BLaER1 treated with 17β-estradiol and CSF1 and Interleukin-3, amounts not matched to agents 10 nM and 100 nM (cell line): ENCODE results near the gene ARMC6.
A peak's percentile ranks its signal among the peaks of the same experiment; 100 is the strongest.
"Not testable (repeated sequence)": the region's sequence is repeated elsewhere in the genome, so short reads cannot be mapped to it uniquely, and the experiment has no call there.

ENCODE experiments used
- H3K27ac ChIP-seq, 11 experiments: shearing (Covaris generic); formaldehyde crosslinking; 2 replicates each; pipeline ENCODE4 v1.8.1; 2022
- H3K27me3 ChIP-seq, 11 experiments: shearing (Covaris generic); formaldehyde crosslinking; 2 replicates each; pipeline ENCODE4 v1.8.1; 2022
- H3K36me3 ChIP-seq, 11 experiments: shearing (Covaris generic); formaldehyde crosslinking; 2 replicates each; pipeline ENCODE4 v1.8.1; 2022
- H3K4me1 ChIP-seq, 10 experiments: shearing (Covaris generic); formaldehyde crosslinking; 2 replicates each; pipeline ENCODE4 v1.8.1; 2022
- H3K4me2 ChIP-seq, 11 experiments: shearing (Covaris generic); formaldehyde crosslinking; 2 replicates each; pipeline ENCODE4 v1.8.1; 2022
- H3K4me3 ChIP-seq, 10 experiments: shearing (Covaris generic); formaldehyde crosslinking; 2 replicates each; pipeline ENCODE4 v1.8.1; 2022
- H3K9ac ChIP-seq, 11 experiments: shearing (Covaris generic); formaldehyde crosslinking; 2 replicates each; pipeline ENCODE4 v1.8.1; 2022
- H3K9me3 ChIP-seq, 11 experiments: shearing (Covaris generic); formaldehyde crosslinking; replicated peaks in 1 of 11; 2 replicates each; pipeline ENCODE4 v1.8.1; 2022
- H4K20me1 ChIP-seq, 11 experiments: shearing (Covaris generic); formaldehyde crosslinking; 2 replicates each; pipeline ENCODE4 v1.8.1; 2022
- Cebpa-rat ChIP-seq, 11 experiments: shearing (Covaris generic); IDR thresholded peaks; 2 replicates each; pipeline ENCODE4 v1.8.1; 2022

ARMC6 gene

GRCh38 chr19:19098084-19098702 lies 64.8 kb downstream of the ARMC6 start:
- TF ChIP-seq Cebpa-rat (IDR thresholded peaks at IDR 0.05) = no peak
- Histone ChIP-seq H3K4me2 (no peak overlapping the region), H3K27me3 (no peaks in the 10 kb centered on the region), H3K4me3 (no peak overlapping the region), H3K9me3 (no peaks in the 10 kb centered on the region), H3K27ac (no peak overlapping the region), H3K36me3 (peaks cover 4 to 62% (median 38%) of the 10 kb centered on the region in 11 experiments; a peak in 15 of 22 replicates), H3K9ac (no peak overlapping the region), H3K4me1 (no peaks in the 10 kb centered on the region), H4K20me1 (peaks cover 0 to 18% (median 0%) of the 10 kb centered on the region in 11 experiments; a peak in 2 of 22 replicates)

- Histone ChIP-seq H3K9ac (no peak overlapping the region), H3K9me3 (no peaks in the 10 kb centered on the region), H3K4me1 (peaks cover 0 to 2% (median 0%) of the 10 kb centered on the region in 10 experiments; a peak in 1 of 20 replicates), H4K20me1 (peaks cover 0 to 15% (median 0%) of the 10 kb centered on the region in 11 experiments; a peak in 1 of 22 replicates), H3K27me3 (no peaks in the 10 kb centered on the region), H3K27ac (no peak overlapping the region), H3K36me3 (peaks cover 4 to 62% (median 38%) of the 10 kb centered on the region in 11 experiments; a peak in 15 of 22 replicates), H3K4me2 (no peak overlapping the region), H3K4me3 (no peak overlapping the region)
- TF ChIP-seq Cebpa-rat (IDR thresholded peaks at IDR 0.05) = no peak
Measured at GRCh38 chr19:19098703-19099632, 65.6 kb downstream of the ARMC6 start.

GRCh38 chr19:19101540-19101939 lies 68.1 kb downstream of the ARMC6 start:
- Histone ChIP-seq H3K4me2 (no peak overlapping the region), H3K4me3 (no peak overlapping the region), H3K9ac (no peak overlapping the region), H4K20me1 (peaks cover 0 to 15% (median 0%) of the 10 kb centered on the region in 11 experiments; a peak in 1 of 22 replicates), H3K4me1 (peaks cover 11 to 25% (median 22%) of the 10 kb centered on the region in 10 experiments; a peak in 19 of 20 replicates), H3K27me3 (no peaks in the 10 kb centered on the region), H3K27ac (no peak overlapping the region), H3K36me3 (peaks cover 4 to 58% (median 38%) of the 10 kb centered on the region in 11 experiments; a peak in 15 of 22 replicates), H3K9me3 (no peaks in the 10 kb centered on the region)
- TF ChIP-seq Cebpa-rat (IDR thresholded peaks at IDR 0.05) = no peak

GRCh38 chr19:19102566-19102965 lies 69.2 kb downstream of the ARMC6 start:
- H3K4me3 ChIP-seq, H3K27ac ChIP-seq, H3K27me3 ChIP-seq, H4K20me1 ChIP-seq, H3K4me2 ChIP-seq, H3K9ac ChIP-seq, H3K9me3 ChIP-seq: not testable (repeated sequence)
- Histone ChIP-seq H3K36me3 (peaks cover 0 to 48% (median 29%) of the 10 kb centered on the region in 11 experiments; a peak in 11 of 22 replicates), H3K4me1 (peaks cover 11 to 35% (median 24%) of the 10 kb centered on the region in 10 experiments; a peak in 19 of 20 replicates)

- H3K4me2 ChIP-seq = no peak overlapping the region
Measured at GRCh38 chr19:19103167-19103566, 69.8 kb downstream of the ARMC6 start.

GRCh38 chr19:19105365-19106055 lies 72.1 kb downstream of the ARMC6 start:
- Histone ChIP-seq H3K27me3 (peaks cover 0 to 5% (median 0%) of the 10 kb centered on the region in 11 experiments; a peak in 3 of 22 replicates), H3K4me3 (peak overlapping the region; percentile 41 to 70 (median 57)), H3K4me2 (peak overlapping the region; percentile 80 to 93 (median 89)), H3K9ac (peak overlapping the region; percentile 53 to 76 (median 71)), H3K4me1 (peaks cover 11 to 46% (median 30%) of the 10 kb centered on the region in 10 experiments; a peak in 19 of 20 replicates), H3K9me3 (no peaks in the 10 kb centered on the region), H3K36me3 (peaks cover 0 to 28% (median 12%) of the 10 kb centered on the region in 11 experiments; a peak in 9 of 22 replicates), H3K27ac (peak overlapping the region in 10 of 11 experiments; percentile 36 to 80 (median 75); a peak in 18 of 22 replicates), H4K20me1 (peaks cover 0 to 9% (median 0%) of the 10 kb centered on the region in 11 experiments; a peak in 4 of 22 replicates)
- no peak for TF ChIP-seq Cebpa-rat (IDR thresholded peaks at IDR 0.05)

More at GRCh38 chr19:19103167-19103566, 69.8 kb downstream of the ARMC6 start:
- no peak overlapping the region for H3K4me3 ChIP-seq
- H3K27ac ChIP-seq = no peak overlapping the region
- no peak overlapping the region; a peak in 1 of 22 replicates for H3K9ac ChIP-seq
- H3K27me3 ChIP-seq = no peaks in the 10 kb centered on the region
- H3K4me1 ChIP-seq = peaks cover 11 to 37% (median 24%) of the 10 kb centered on the region in 10 experiments; a peak in 19 of 20 replicates
- H3K9me3 ChIP-seq = no peaks in the 10 kb centered on the region
- H3K36me3 ChIP-seq = peaks cover 0 to 48% (median 23%) of the 10 kb centered on the region in 11 experiments; a peak in 11 of 22 replicates
- H4K20me1 ChIP-seq = peaks cover 0 to 8% (median 0%) of the 10 kb centered on the region in 11 experiments; a peak in 1 of 22 replicates
- no peak for TF ChIP-seq Cebpa-rat (IDR thresholded peaks at IDR 0.05)

GRCh38 chr19:19106056-19106551 lies 72.7 kb downstream of the ARMC6 start:
- Histone ChIP-seq H3K36me3 (peaks cover 0 to 22% (median 7%) of the 10 kb centered on the region in 11 experiments; a peak in 8 of 22 replicates), H3K27me3 (peaks cover 0 to 10% (median 0%) of the 10 kb centered on the region in 11 experiments; a peak in 3 of 22 replicates), H3K27ac (peak overlapping the region in 10 of 11 experiments; percentile 36 to 80 (median 75); a peak in 18 of 22 replicates), H3K9me3 (no peaks in the 10 kb centered on the region), H3K4me1 (peaks cover 11 to 52% (median 36%) of the 10 kb centered on the region in 10 experiments; a peak in 19 of 20 replicates), H3K9ac (peak overlapping the region; percentile 53 to 76 (median 71)), H3K4me2 (peak overlapping the region; percentile 80 to 93 (median 89)), H4K20me1 (peaks cover 0 to 9% (median under 1%) of the 10 kb centered on the region in 11 experiments; a peak in 7 of 22 replicates), H3K4me3 (peak overlapping the region; percentile 41 to 70 (median 57))
- TF ChIP-seq Cebpa-rat (IDR thresholded peaks at IDR 0.05) = no peak

GRCh38 chr19:19106938-19107337 lies 73.5 kb downstream of the ARMC6 start:
- Histone ChIP-seq H3K4me2 (peak overlapping the region in 4 of 11 experiments; percentile 81 to 91 (median 86); a peak in 7 of 22 replicates), H3K36me3 (peaks cover 0 to 15% (median 0%) of the 10 kb centered on the region in 11 experiments; a peak in 5 of 22 replicates), H3K4me1 (peaks cover 18 to 60% (median 45%) of the 10 kb centered on the region in 10 experiments), H3K27me3 (peaks cover 0 to 12% (median 0%) of the 10 kb centered on the region in 11 experiments; a peak in 3 of 22 replicates), H4K20me1 (peaks cover 0 to 15% (median 6%) of the 10 kb centered on the region in 11 experiments; a peak in 9 of 22 replicates)
- H3K9ac ChIP-seq, H3K9me3 ChIP-seq, H3K4me3 ChIP-seq, H3K27ac ChIP-seq: not testable (repeated sequence)
